Measurements from ENCODE around the gene HAND2.

DNA sequence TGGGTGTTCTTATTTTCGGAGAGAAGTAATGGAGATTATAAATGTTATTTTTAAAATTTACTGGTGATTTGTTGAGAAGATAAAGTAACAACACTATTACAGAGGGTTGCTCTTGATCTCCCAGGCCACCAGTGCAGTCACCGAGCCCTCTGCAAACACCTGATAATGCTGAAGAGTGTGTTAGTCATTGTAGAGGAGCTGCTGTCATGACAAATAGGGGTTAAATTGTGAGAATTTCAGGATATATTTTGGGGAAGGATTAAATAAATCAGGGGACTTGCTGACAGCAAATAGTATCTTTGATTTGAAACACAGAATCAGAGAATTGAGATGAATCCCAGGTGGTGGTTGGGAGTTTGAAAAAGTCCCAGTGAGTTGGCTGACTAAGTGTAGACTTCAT is 16.7 kb upstream of the HAND2 start:
- TF ChIP-seq POLR2AphosphoS5 (IDR thresholded peaks at IDR 0.05) (no peak), POLR2A (IDR thresholded peaks at IDR 0.05) (no peak)
- TF ChIP-seq, protein P1, sequence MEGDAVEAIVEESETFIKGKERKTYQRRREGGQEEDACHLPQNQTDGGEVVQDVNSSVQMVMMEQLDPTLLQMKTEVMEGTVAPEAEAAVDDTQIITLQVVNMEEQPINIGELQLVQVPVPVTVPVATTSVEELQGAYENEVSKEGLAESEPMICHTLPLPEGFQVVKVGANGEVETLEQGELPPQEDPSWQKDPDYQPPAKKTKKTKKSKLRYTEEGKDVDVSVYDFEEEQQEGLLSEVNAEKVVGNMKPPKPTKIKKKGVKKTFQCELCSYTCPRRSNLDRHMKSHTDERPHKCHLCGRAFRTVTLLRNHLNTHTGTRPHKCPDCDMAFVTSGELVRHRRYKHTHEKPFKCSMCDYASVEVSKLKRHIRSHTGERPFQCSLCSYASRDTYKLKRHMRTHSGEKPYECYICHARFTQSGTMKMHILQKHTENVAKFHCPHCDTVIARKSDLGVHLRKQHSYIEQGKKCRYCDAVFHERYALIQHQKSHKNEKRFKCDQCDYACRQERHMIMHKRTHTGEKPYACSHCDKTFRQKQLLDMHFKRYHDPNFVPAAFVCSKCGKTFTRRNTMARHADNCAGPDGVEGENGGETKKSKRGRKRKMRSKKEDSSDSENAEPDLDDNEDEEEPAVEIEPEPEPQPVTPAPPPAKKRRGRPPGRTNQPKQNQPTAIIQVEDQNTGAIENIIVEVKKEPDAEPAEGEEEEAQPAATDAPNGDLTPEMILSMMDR (IDR thresholded peaks at IDR 0.05), result no peak
